ENCODE measurements around the gene WDCP. TPM values are rescaled to one million over a fixed set of nuclear protein-coding genes. Genes with fewer than 3 reads are reported as not detected.

WDCP gene
- total and polyA plus RNA-seq, 2 donors (not counting 1 experiment from before 2014, with no cell fraction given) = 3.9 to 21.6 TPM

GRCh38 chr2:24050041-24050979 lies 3.1 kb upstream of the WDCP start:
- peak; percentile 40 for DNase-seq
- Histone ChIP-seq H3K9me3 (ENCODE audit: control extremely low read depth in 1 of 3, control insufficient read depth in 2 of 3, insufficient read depth in 1 of 3, low read length in 2 of 3) (no peaks in the 10 kb centered on the region), H3K79me2 (ENCODE audit: control insufficient read depth, insufficient read depth, low read length) (peaks cover 15% of the 10 kb centered on the region), H3K27me3 (replicated peaks in 1 of 4; ENCODE audit: control extremely low read depth in 1 of 4, control insufficient read depth in 3 of 4, insufficient read depth in 4 of 4, low read length in 3 of 4) (peaks cover 0 to 20% (median 2%) of the 10 kb centered on the region in 4 experiments), H3K9ac (ENCODE audit: low read length) (peak overlapping the region; percentile 81), H4K20me1 (ENCODE audit: control insufficient read depth, insufficient read depth, low read length, poor library complexity, severe bottlenecking) (no peaks in the 10 kb centered on the region), H3K4me1 (ENCODE audit: control insufficient read depth in 2 of 2, insufficient read depth in 2 of 2, low read length in 2 of 2) (peaks cover 24 to 26% of the 10 kb centered on the region in 2 donors), H3K36me3 (replicated peaks in 1 of 2; ENCODE audit: control extremely low read depth in 1 of 2, control insufficient read depth in 1 of 2, extremely low read depth in 1 of 2, insufficient read depth in 2 of 2, low read length in 1 of 2) (no peaks in the 10 kb centered on the region), H3K4me3 (ENCODE audit: control extremely low read depth in 1 of 5, extremely low read depth in 1 of 5, insufficient read depth in 1 of 5, low read depth in 2 of 5, low read length in 4 of 5) (peak overlapping the region in 4 of 5 experiments; percentile 47 to 92 (median 64)), H2AFZ (ENCODE audit: insufficient read depth, low read depth, low read length, poor library complexity, severe bottlenecking) (peak overlapping the region; percentile 97), H3K4me2 (replicated peaks; ENCODE audit: low read depth, low read length, poor library complexity, severe bottlenecking) (peak overlapping the region; percentile 100), H3K27ac (ENCODE audit: low read length in 2 of 2) (peak overlapping the region in 1 of 2 donors; percentile 30)
- intact Hi-C loops (cut with micrococcal nuclease) = no loop called here
- ATAC-seq (ENCODE audit: low read depth) = no peak
- Mint-ChIP-seq H3K27me3 (no peaks in the 10 kb centered on the region), H3K9me3 (ENCODE audit: insufficient read depth) (no peaks in the 10 kb centered on the region), H3K4me1 (peaks cover 22% of the 10 kb centered on the region), H3K27ac (no peak overlapping the region), H3K4me3 (no peak overlapping the region)
- CTCF ChIA-PET = interaction anchor here (1.0 to 2.6 kb wide), 5 partner anchors 9 to 226 kb away, joined by 3 to 8 read pairs (median 5); partner anchors contain the start of genes ATAD2B and TP53I3
- no peak for TF ChIP-seq EZH2 (IDR thresholded peaks at IDR 0.05; ENCODE audit: borderline replicate concordance, insufficient read depth, low read depth, low read length, poor library complexity, severe bottlenecking)
- TF ChIP-seq CTCF (IDR thresholded peaks at IDR 0.05) = no peak
- POLR2A ChIA-PET = interaction anchor here (0.8 to 1.7 kb wide), 2 partner anchors 26 to 123 kb away, joined by 5 to 6 read pairs; partner anchors contain the start of gene ATAD2B
- whole genome bisulfite sequencing (ENCODE audit: insufficient coverage) = 6% methylated on average over 36 of the region's 47 CpGs
